ENCODE data around the gene NTM. TPM values are rescaled to one million over a fixed set of nuclear protein-coding genes. Genes with fewer than 3 reads are reported as not detected.

The NTM gene
- polyA plus RNA-seq, 1 donor (not counting 4 experiments of a cell fraction or from before 2014, with no cell fraction given), result 47.9 TPM

DNA sequence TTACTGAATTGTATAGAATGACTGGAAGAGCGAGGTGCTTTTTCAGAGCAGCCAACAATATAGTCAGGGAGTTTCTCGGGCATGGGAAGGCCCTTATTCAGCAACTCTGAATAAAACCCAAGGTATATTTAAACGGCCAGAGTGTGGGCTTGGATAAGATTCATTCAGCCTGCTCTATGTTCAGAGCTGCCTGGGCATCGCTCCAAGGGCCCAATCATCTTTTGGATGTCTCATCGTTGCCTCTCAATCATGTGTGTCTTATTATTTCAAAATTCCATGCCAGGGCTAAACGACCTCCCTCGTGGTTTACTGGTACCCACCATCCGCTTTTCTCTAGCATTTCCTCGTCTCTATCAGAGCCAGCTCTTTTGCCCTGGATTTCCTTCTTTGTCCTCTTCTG is 19.5 kb upstream of the NTM start:
- no peaks in the 10 kb centered on the region for H3K9me1 ChIP-seq (ENCODE audit: control insufficient read depth, extremely low read depth, insufficient read depth, low read length)
- FAIRE-seq (no peak), DNase-seq (ENCODE audit: low read depth, low spot score) (no peak)
- dilution Hi-C loops (cut with MboI; ENCODE audit: extremely low pct_ligation_motif_present, low sequenced_read_pairs), result no loop called here
- H3K36me3 ChIP-seq (ENCODE audit: control insufficient read depth in 2 of 2, extremely low read depth in 1 of 2, insufficient read depth in 2 of 2, low read length in 2 of 2), result no peaks in the 10 kb centered on the region
- no peak overlapping the region for H3K27ac ChIP-seq (ENCODE audit: control insufficient read depth, insufficient read depth, low read length)
- H3K4me2 ChIP-seq (ENCODE audit: control insufficient read depth, extremely low read depth, insufficient read depth, low read depth, low read length), result no peak overlapping the region
- no peaks in the 10 kb centered on the region for H3K27me3 ChIP-seq (ENCODE audit: control insufficient read depth, extremely low read depth, insufficient read depth, low read length)
- no peak overlapping the region for H3K4me3 ChIP-seq (ENCODE audit: control insufficient read depth in 2 of 3, extremely low read depth in 1 of 3, insufficient read depth in 2 of 3, low read depth in 1 of 3, low read length in 3 of 3)
- no peaks in the 10 kb centered on the region for H3K4me1 ChIP-seq (ENCODE audit: control insufficient read depth, extremely low read depth, insufficient read depth, low read length)
- no peaks in the 10 kb centered on the region for H3K9me3 ChIP-seq (ENCODE audit: control insufficient read depth, low read depth, low read length)
- no peaks in the 10 kb centered on the region for H4K20me1 ChIP-seq (ENCODE audit: control insufficient read depth, extremely low read depth, insufficient read depth, low read length)
- TF ChIP-seq, protein P1, sequence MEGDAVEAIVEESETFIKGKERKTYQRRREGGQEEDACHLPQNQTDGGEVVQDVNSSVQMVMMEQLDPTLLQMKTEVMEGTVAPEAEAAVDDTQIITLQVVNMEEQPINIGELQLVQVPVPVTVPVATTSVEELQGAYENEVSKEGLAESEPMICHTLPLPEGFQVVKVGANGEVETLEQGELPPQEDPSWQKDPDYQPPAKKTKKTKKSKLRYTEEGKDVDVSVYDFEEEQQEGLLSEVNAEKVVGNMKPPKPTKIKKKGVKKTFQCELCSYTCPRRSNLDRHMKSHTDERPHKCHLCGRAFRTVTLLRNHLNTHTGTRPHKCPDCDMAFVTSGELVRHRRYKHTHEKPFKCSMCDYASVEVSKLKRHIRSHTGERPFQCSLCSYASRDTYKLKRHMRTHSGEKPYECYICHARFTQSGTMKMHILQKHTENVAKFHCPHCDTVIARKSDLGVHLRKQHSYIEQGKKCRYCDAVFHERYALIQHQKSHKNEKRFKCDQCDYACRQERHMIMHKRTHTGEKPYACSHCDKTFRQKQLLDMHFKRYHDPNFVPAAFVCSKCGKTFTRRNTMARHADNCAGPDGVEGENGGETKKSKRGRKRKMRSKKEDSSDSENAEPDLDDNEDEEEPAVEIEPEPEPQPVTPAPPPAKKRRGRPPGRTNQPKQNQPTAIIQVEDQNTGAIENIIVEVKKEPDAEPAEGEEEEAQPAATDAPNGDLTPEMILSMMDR (optimal IDR thresholded peaks at IDR 0.05 in 1 of 3, IDR thresholded peaks at IDR 0.05 in 1 of 3, conservative IDR thresholded peaks at IDR 0.05 in 1 of 3; ENCODE audit: extremely low read depth in 1 of 3, insufficient read depth in 2 of 3, low read length in 3 of 3), result no peak
- no peak for TF ChIP-seq EZH2 (IDR thresholded peaks at IDR 0.05; ENCODE audit: low read length)
- no peak overlapping the region for H3K9ac ChIP-seq (ENCODE audit: control insufficient read depth, extremely low read depth, insufficient read depth, low read length)
- no peaks in the 10 kb centered on the region for H3K79me2 ChIP-seq (ENCODE audit: control insufficient read depth, insufficient read depth, low read length)
- no peak overlapping the region for H2AFZ ChIP-seq (ENCODE audit: control insufficient read depth, low read length)

GRCh38 chr11:131351848-131352247 is 18.6 kb upstream of the NTM start:
- Histone ChIP-seq H3K79me2 (ENCODE audit: control insufficient read depth, insufficient read depth, low read length) (no peaks in the 10 kb centered on the region), H3K27ac (ENCODE audit: control insufficient read depth, insufficient read depth, low read length) (no peak overlapping the region), H3K36me3 (ENCODE audit: control insufficient read depth in 2 of 2, extremely low read depth in 1 of 2, insufficient read depth in 2 of 2, low read length in 2 of 2) (no peaks in the 10 kb centered on the region), H3K4me2 (ENCODE audit: control insufficient read depth, extremely low read depth, insufficient read depth, low read depth, low read length) (no peak overlapping the region), H3K9ac (ENCODE audit: control insufficient read depth, extremely low read depth, insufficient read depth, low read length) (no peak overlapping the region), H3K27me3 (ENCODE audit: control insufficient read depth, extremely low read depth, insufficient read depth, low read length) (no peaks in the 10 kb centered on the region), H3K4me3 (ENCODE audit: control insufficient read depth in 2 of 3, extremely low read depth in 1 of 3, insufficient read depth in 2 of 3, low read depth in 1 of 3, low read length in 3 of 3) (no peak overlapping the region), H3K9me1 (ENCODE audit: control insufficient read depth, extremely low read depth, insufficient read depth, low read length) (no peaks in the 10 kb centered on the region), H4K20me1 (ENCODE audit: control insufficient read depth, extremely low read depth, insufficient read depth, low read length) (no peaks in the 10 kb centered on the region), H3K9me3 (ENCODE audit: control insufficient read depth, low read depth, low read length) (no peaks in the 10 kb centered on the region), H2AFZ (ENCODE audit: control insufficient read depth, low read length) (no peak overlapping the region), H3K4me1 (ENCODE audit: control insufficient read depth, extremely low read depth, insufficient read depth, low read length) (no peaks in the 10 kb centered on the region)
- no peak for TF ChIP-seq EZH2 (IDR thresholded peaks at IDR 0.05; ENCODE audit: low read length)
- TF ChIP-seq, protein P1 (optimal IDR thresholded peaks at IDR 0.05 in 1 of 3, IDR thresholded peaks at IDR 0.05 in 1 of 3, conservative IDR thresholded peaks at IDR 0.05 in 1 of 3; ENCODE audit: extremely low read depth in 1 of 3, insufficient read depth in 2 of 3, low read length in 3 of 3), result no peak
- dilution Hi-C loops (cut with MboI; ENCODE audit: extremely low pct_ligation_motif_present, low sequenced_read_pairs), result no loop called here
- FAIRE-seq, result no peak
- DNase-seq (ENCODE audit: low read depth, low spot score), result no peak
